ENCODE measurements around the gene C1QTNF9.

Gene C1QTNF9

GRCh38 chr13:24308488-24309020 lies 826 bp upstream of the C1QTNF9 start:
- TF ChIP-seq MAX (IDR thresholded peaks at IDR 0.05): no peak
- no peak for TF ChIP-seq YY1 (IDR thresholded peaks at IDR 0.05; ENCODE audit: low read depth)
- TF ChIP-seq RAD21 (IDR thresholded peaks at IDR 0.05; ENCODE audit: low read depth): no peak
- no peak for TF ChIP-seq CREB1 (IDR thresholded peaks at IDR 0.05; ENCODE audit: low read depth)
- TF ChIP-seq USF1 (IDR thresholded peaks at IDR 0.05): no peak

GRCh38 chr13:24313439-24313838 lies 4.1 kb downstream of the C1QTNF9 start:
- no peak for TF ChIP-seq TCF12 (IDR thresholded peaks at IDR 0.05; ENCODE audit: low read depth)
- TF ChIP-seq RAD21 (IDR thresholded peaks at IDR 0.05; ENCODE audit: low read depth): peak; percentile 38

GRCh38 chr13:24322470-24322869 lies 13.1 kb downstream of the C1QTNF9 start:
- TF ChIP-seq RAD21 (IDR thresholded peaks at IDR 0.05; ENCODE audit: low read depth): peak; percentile 48

GRCh38 chr13:24323036-24323738 lies 13.8 kb downstream of the C1QTNF9 start:
- TF ChIP-seq CEBPB (IDR thresholded peaks at IDR 0.05): no peak
- TF ChIP-seq RAD21 (IDR thresholded peaks at IDR 0.05; ENCODE audit: low read depth): no peak
- no peak for TF ChIP-seq TCF12 (IDR thresholded peaks at IDR 0.05; ENCODE audit: low read depth)
- TF ChIP-seq USF1 (IDR thresholded peaks at IDR 0.05): no peak
- no peak for TF ChIP-seq EGR1 (IDR thresholded peaks at IDR 0.05)
- TF ChIP-seq EP300 (IDR thresholded peaks at IDR 0.05; ENCODE audit: borderline replicate concordance): no peak
- no peak for TF ChIP-seq TAF1 (IDR thresholded peaks at IDR 0.05; ENCODE audit: low read depth)
- no peak for TF ChIP-seq TEAD4 (IDR thresholded peaks at IDR 0.05)
- no peak for TF ChIP-seq FOXM1 (IDR thresholded peaks at IDR 0.05; ENCODE audit: borderline replicate concordance, low read depth)
- TF ChIP-seq ZBTB7A (IDR thresholded peaks at IDR 0.05; ENCODE audit: low read depth): no peak
- TF ChIP-seq REST (IDR thresholded peaks at IDR 0.05; ENCODE audit: low read depth): no peak
- no peak for TF ChIP-seq YY1 (IDR thresholded peaks at IDR 0.05; ENCODE audit: low read depth)
- no peak for TF ChIP-seq CREB1 (IDR thresholded peaks at IDR 0.05; ENCODE audit: low read depth)
- no peak for TF ChIP-seq MAX (IDR thresholded peaks at IDR 0.05)
- TF ChIP-seq NFIC (IDR thresholded peaks at IDR 0.05): no peak

- TF ChIP-seq YY1 (IDR thresholded peaks at IDR 0.05; ENCODE audit: low read depth) (no peak), TAF1 (IDR thresholded peaks at IDR 0.05; ENCODE audit: low read depth) (no peak), TCF12 (IDR thresholded peaks at IDR 0.05; ENCODE audit: low read depth) (no peak), USF1 (IDR thresholded peaks at IDR 0.05) (no peak), EGR1 (IDR thresholded peaks at IDR 0.05) (no peak), EP300 (IDR thresholded peaks at IDR 0.05; ENCODE audit: borderline replicate concordance) (no peak), ZBTB7A (IDR thresholded peaks at IDR 0.05; ENCODE audit: low read depth) (no peak), MAX (IDR thresholded peaks at IDR 0.05) (no peak), NFIC (IDR thresholded peaks at IDR 0.05) (no peak), FOXM1 (IDR thresholded peaks at IDR 0.05; ENCODE audit: borderline replicate concordance, low read depth) (no peak), RAD21 (IDR thresholded peaks at IDR 0.05; ENCODE audit: low read depth) (no peak), TEAD4 (IDR thresholded peaks at IDR 0.05) (no peak), CREB1 (IDR thresholded peaks at IDR 0.05; ENCODE audit: low read depth) (no peak)
These were observed 14.3 kb downstream of the C1QTNF9 start for GRCh38 chr13:24323739-24324075.

GRCh38 chr13:24328145-24328544 lies 18.8 kb downstream of the C1QTNF9 start:
- TF ChIP-seq RAD21 (IDR thresholded peaks at IDR 0.05; ENCODE audit: low read depth): no peak
- no peak for TF ChIP-seq CEBPB (IDR thresholded peaks at IDR 0.05)
- no peak for TF ChIP-seq MAX (IDR thresholded peaks at IDR 0.05)
- TF ChIP-seq TEAD4 (IDR thresholded peaks at IDR 0.05): no peak
- TF ChIP-seq TAF1 (IDR thresholded peaks at IDR 0.05; ENCODE audit: low read depth): no peak
- no peak for TF ChIP-seq REST (IDR thresholded peaks at IDR 0.05; ENCODE audit: low read depth)
